ENCODE data around the gene NOTCH2. TPM values are rescaled to one million over a fixed set of nuclear protein-coding genes. Genes with fewer than 3 reads are reported as not detected.

Gene NOTCH2
- total RNA-seq, 4 donors from 2014 or later = 10.1 to 21.8 (median 15.8) TPM

DNA sequence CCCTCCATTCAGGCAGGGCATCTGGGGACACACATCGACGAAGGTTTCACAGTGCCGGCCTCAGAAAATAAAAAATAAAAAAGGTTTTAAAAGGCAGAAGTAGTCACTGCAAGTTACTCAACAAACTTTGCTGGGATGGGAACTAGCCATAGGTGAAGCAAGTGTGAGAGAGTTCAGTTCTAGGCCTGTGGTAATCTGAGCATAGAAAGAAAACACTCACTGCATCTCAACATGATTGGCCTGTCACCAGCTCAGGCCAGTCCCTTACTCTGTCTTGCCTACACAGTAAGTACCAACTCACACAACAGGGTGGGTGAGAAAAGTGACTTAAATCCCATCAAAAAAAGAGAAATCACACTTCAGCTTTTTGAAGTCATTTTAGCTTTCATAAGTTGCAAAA lies 142.9 kb downstream of the NOTCH2 start:
- Histone ChIP-seq H3K36me3 (peaks cover 0 to 69% of the 10 kb centered on the region in 2 donors), H3K27ac (no peak overlapping the region), H3K27me3 (no peaks in the 10 kb centered on the region), H3K4me1 (no peaks in the 10 kb centered on the region), H3K4me3 (no peak overlapping the region), H3K9me3 (no peaks in the 10 kb centered on the region)
- ATAC-seq (no peak), DNase-seq (no peak)
- in situ Hi-C loops (cut with MboI; ENCODE audit: low sequenced_read_pairs in 4 of 4) (no loop called here), intact Hi-C loops (cut with DNase I; ENCODE audit: low total_unique reads) (no loop called here)
- no peak for TF ChIP-seq POLR2A (IDR thresholded peaks at IDR 0.05)

DNA sequence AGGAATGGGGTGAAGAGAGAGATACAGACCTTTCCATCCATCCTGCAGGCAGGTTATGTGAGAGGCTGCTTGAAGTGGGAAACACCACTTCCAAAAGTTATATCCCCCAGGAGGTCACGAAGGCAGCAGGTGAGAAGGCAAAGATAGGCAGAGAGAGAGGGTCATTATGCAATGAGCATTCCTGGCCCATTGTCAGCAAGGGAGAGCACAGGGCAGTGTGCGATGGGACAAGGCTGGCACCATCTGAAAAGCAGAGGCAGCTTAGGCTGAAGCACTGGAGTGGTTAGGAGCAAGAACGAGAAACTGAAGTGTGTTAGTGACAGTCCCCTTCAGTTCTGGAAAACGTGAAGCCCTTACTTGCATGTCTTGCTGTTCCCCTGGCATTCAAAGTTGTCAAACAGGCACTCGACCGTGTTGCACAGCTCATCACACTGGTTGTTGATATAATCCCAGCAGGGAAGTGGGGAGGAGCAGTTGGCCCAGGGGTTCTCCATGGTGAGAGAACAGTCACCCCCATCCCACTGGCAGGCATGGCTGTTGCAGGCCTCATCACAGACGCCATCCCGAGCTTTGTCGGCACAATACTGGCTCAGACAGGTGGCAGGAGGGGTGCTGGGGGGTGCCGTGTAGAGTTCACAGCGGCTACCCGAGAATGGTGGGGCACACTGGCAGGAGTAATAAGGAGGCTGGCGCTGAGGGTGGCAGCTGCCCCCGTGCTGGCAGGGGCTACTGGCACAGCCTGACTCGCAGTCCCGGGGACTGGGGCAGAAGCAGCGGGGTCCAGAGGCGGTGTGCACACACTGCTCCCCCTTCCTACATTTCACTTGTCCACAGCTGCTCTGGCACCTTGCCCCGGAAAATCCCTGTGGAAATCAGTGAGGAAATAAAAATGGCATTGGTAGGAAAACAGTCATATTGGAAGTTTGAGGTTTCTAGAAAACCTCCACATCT lies 144.2 kb downstream of the NOTCH2 start:
- ATAC-seq = no peak
- DNase-seq = peak in 1 of 2 donors; percentile 40
- Histone ChIP-seq H3K27me3 (no peaks in the 10 kb centered on the region), H3K36me3 (peaks cover 0 to 82% of the 10 kb centered on the region in 2 donors), H3K4me3 (no peak overlapping the region), H3K9me3 (no peaks in the 10 kb centered on the region), H3K4me1 (no peaks in the 10 kb centered on the region), H3K27ac (no peak overlapping the region)
- intact Hi-C loops (cut with DNase I; ENCODE audit: low total_unique reads) = no loop called here
- TF ChIP-seq, protein P1, sequence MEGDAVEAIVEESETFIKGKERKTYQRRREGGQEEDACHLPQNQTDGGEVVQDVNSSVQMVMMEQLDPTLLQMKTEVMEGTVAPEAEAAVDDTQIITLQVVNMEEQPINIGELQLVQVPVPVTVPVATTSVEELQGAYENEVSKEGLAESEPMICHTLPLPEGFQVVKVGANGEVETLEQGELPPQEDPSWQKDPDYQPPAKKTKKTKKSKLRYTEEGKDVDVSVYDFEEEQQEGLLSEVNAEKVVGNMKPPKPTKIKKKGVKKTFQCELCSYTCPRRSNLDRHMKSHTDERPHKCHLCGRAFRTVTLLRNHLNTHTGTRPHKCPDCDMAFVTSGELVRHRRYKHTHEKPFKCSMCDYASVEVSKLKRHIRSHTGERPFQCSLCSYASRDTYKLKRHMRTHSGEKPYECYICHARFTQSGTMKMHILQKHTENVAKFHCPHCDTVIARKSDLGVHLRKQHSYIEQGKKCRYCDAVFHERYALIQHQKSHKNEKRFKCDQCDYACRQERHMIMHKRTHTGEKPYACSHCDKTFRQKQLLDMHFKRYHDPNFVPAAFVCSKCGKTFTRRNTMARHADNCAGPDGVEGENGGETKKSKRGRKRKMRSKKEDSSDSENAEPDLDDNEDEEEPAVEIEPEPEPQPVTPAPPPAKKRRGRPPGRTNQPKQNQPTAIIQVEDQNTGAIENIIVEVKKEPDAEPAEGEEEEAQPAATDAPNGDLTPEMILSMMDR (IDR thresholded peaks at IDR 0.05 in 4 of 5, conservative IDR thresholded peaks at IDR 0.05 in 1 of 5) = no peak
- TF ChIP-seq POLR2A (IDR thresholded peaks at IDR 0.05) = no peak
- in situ Hi-C loops (cut with MboI; ENCODE audit: low sequenced_read_pairs in 4 of 4) = no loop called here

DNA sequence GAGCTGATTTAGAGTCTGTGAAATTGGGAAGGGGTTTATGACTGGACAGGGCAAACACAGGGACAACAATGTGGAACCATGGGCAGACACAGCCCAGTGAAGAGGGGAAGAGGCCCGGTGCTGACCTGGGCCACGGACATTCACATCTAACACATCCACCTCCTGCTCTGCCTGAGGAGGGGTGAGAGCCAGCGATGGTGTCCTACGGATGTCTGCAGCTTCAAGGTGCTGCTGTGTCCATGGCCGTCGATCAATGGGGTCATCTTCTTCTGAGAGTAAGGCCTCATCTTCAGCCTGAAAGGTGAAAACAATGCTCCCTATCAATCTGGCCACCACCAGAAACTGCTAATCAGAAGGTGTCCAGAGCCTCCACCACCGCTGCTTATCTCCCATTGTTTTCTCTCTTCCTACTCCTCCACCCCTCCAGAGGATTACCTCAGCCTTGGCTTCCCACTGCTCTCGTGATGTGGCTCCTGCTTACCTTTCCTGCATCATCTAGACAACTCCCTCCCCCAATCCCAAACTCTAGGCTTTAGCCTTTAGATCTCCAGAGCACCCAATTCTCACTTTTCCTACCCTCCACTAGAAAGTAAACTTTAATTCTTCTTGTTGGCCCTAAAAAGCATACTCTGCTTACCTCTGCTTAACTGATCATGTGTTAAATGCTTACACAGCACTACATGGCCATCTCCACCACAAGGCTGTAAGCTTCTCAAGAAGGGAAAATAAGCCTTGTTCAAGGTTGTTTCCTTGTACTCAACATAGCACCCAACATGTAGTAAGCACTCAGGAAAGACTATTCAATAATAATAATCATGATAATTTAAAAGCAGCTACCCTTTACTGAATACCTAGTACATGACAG lies 149.1 kb downstream of the NOTCH2 start:
- in situ Hi-C loops (cut with MboI; ENCODE audit: low sequenced_read_pairs in 4 of 4) (no loop called here), intact Hi-C loops (cut with DNase I; ENCODE audit: low total_unique reads) (no loop called here)
- TF ChIP-seq, protein P1 (IDR thresholded peaks at IDR 0.05 in 4 of 5, conservative IDR thresholded peaks at IDR 0.05 in 1 of 5) = no peak
- TF ChIP-seq POLR2A (IDR thresholded peaks at IDR 0.05) = no peak
- H3K27ac ChIP-seq = no peak overlapping the region
- no peaks in the 10 kb centered on the region for H3K27me3 ChIP-seq
- no peaks in the 10 kb centered on the region for H3K9me3 ChIP-seq
- H3K4me3 ChIP-seq = no peak overlapping the region
- H3K4me1 ChIP-seq = no peaks in the 10 kb centered on the region
- H3K36me3 ChIP-seq = peaks cover 0 to 96% of the 10 kb centered on the region in 2 donors
- ATAC-seq (no peak), DNase-seq (no peak)

DNA sequence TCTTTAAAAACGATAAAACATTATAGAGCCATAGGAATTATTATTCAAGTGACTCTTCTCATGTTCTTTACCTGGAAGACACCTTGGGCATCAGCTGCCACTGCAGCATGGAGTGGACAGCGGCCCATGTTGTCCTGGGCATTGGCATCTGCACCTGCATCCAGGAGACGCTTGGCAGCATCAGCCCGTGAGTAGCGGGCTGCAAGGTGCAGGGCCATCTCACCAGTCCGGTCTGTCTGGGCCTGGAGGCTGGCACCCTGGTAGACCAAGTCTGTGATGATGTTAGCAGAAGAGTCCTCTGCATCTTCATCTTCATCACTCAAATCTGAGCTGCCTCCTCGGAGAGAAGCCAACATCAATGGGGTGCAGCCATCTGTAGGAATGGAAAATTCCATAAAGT lies 150.2 kb downstream of the NOTCH2 start:
- H3K27me3 ChIP-seq = no peaks in the 10 kb centered on the region
- in situ Hi-C loops (cut with MboI; ENCODE audit: low sequenced_read_pairs in 4 of 4) (no loop called here), intact Hi-C loops (cut with DNase I; ENCODE audit: low total_unique reads) (no loop called here)
- ATAC-seq = no peak
- DNase-seq = no peak
- H3K4me3 ChIP-seq = no peak overlapping the region
- no peaks in the 10 kb centered on the region for H3K9me3 ChIP-seq
- peaks cover 0 to 98% of the 10 kb centered on the region in 2 donors for H3K36me3 ChIP-seq
- no peaks in the 10 kb centered on the region for H3K4me1 ChIP-seq
- TF ChIP-seq, protein P1 (IDR thresholded peaks at IDR 0.05 in 4 of 5, conservative IDR thresholded peaks at IDR 0.05 in 1 of 5) = no peak
- no peak for TF ChIP-seq POLR2A (IDR thresholded peaks at IDR 0.05)
- H3K27ac ChIP-seq = no peak overlapping the region

DNA sequence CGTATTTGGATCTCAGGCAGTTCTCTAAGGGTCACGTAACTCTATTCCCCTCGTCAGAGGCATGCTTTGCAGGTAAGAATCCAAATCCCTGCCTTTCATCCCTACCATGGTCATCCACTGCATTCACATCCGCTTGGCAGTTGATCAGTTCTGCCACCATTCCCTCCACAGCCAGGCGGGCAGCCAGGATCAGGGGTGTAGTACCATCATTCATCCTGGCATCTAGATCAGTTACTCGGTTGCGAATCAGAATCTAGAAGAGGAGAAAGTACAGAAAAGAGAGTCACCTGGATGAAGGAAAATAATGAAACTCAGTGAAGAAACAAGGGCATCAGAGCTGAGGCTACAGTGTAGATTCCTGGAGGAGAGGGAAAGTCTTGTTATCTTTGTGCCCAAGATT lies 151.2 kb downstream of the NOTCH2 start:
- no peak for ATAC-seq
- DNase-seq = no peak
- intact Hi-C loops (cut with DNase I; ENCODE audit: low total_unique reads) = no loop called here
- H3K9me3 ChIP-seq = no peaks in the 10 kb centered on the region
- no peaks in the 10 kb centered on the region for H3K27me3 ChIP-seq
- peaks cover 0 to 92% of the 10 kb centered on the region in 2 donors for H3K36me3 ChIP-seq
- no peak for TF ChIP-seq POLR2A (IDR thresholded peaks at IDR 0.05)
- TF ChIP-seq, protein P1 (IDR thresholded peaks at IDR 0.05 in 4 of 5, conservative IDR thresholded peaks at IDR 0.05 in 1 of 5) = no peak
- H3K4me3 ChIP-seq = no peak overlapping the region
- in situ Hi-C loops (cut with MboI; ENCODE audit: low sequenced_read_pairs in 4 of 4) = no loop called here
- no peak overlapping the region for H3K27ac ChIP-seq
- H3K4me1 ChIP-seq = no peaks in the 10 kb centered on the region

Data from gastrocnemius medialis (tissue), 4 donors.